Endothelial cell (in vitro differentiated cells): ENCODE measurements around the gene CCDC71. TPM values are rescaled to one million over a fixed set of nuclear protein-coding genes. Genes with fewer than 3 reads are reported as not detected.

Source experiments
- DNase-seq: peaks from one replicate; pipeline ENCODE4 v3.0.0; 2021; ENCODE audit warnings: low spot score
- H3K27ac Mint-ChIP-seq: one replicate; pipeline ENCODE4 v1.8.0; 2021; ENCODE audit warnings: mixed read lengths, inconsistent platforms; ENCODE audit not compliant: unreplicated experiment
- H3K27me3 Mint-ChIP-seq: one replicate; pipeline ENCODE4 v1.8.0; 2021; ENCODE audit warnings: mild to moderate bottlenecking, moderate library complexity, mixed read lengths, inconsistent platforms; ENCODE audit not compliant: unreplicated experiment
- H3K36me3 Mint-ChIP-seq: one replicate; pipeline ENCODE4 v1.8.0; 2021; ENCODE audit warnings: mild to moderate bottlenecking, low read depth, mixed read lengths, inconsistent platforms; ENCODE audit not compliant: unreplicated experiment
- H3K4me1 Mint-ChIP-seq: one replicate; pipeline ENCODE4 v1.8.0; 2021; ENCODE audit warnings: mild to moderate bottlenecking, mixed read lengths, inconsistent platforms; ENCODE audit not compliant: unreplicated experiment
- H3K4me3 Mint-ChIP-seq: one replicate; pipeline ENCODE4 v1.8.0; 2021; ENCODE audit warnings: mild to moderate bottlenecking, mixed read lengths, inconsistent platforms; ENCODE audit not compliant: unreplicated experiment
- H3K9me3 Mint-ChIP-seq: one replicate; pipeline ENCODE4 v1.8.0; 2021; ENCODE audit warnings: mixed read lengths, inconsistent platforms; ENCODE audit not compliant: unreplicated experiment
- CTCF ChIP-seq: fragments of 200-600 bp; sonication (generic); IDR thresholded peaks from one replicate; pipeline ENCODE4 v1.5.0; 2021; ENCODE audit warnings: antibody characterized with exemption; ENCODE audit not compliant: unreplicated experiment
- long read RNA-seq: library from polyadenylated mRNA; unstranded; transcript quantifications from one replicate; pipeline ENCODE4 v2.0.0, GENCODE V29; 2020; ENCODE audit not compliant: unreplicated experiment
- total RNA-seq: library from RNA; stranded (reverse); fragmentation: NEBNext Ultra II Directional; extraction: Animal tissue kit (Norgen Biotek cat#: 25700); gene quantifications from one replicate; pipeline ENCODE4 v1.2.1, GENCODE V29; 2021; ENCODE audit not compliant: unreplicated experiment

Gene CCDC71
- total RNA-seq: 24.8 TPM
- long read RNA-seq: 0 reads

DNA sequence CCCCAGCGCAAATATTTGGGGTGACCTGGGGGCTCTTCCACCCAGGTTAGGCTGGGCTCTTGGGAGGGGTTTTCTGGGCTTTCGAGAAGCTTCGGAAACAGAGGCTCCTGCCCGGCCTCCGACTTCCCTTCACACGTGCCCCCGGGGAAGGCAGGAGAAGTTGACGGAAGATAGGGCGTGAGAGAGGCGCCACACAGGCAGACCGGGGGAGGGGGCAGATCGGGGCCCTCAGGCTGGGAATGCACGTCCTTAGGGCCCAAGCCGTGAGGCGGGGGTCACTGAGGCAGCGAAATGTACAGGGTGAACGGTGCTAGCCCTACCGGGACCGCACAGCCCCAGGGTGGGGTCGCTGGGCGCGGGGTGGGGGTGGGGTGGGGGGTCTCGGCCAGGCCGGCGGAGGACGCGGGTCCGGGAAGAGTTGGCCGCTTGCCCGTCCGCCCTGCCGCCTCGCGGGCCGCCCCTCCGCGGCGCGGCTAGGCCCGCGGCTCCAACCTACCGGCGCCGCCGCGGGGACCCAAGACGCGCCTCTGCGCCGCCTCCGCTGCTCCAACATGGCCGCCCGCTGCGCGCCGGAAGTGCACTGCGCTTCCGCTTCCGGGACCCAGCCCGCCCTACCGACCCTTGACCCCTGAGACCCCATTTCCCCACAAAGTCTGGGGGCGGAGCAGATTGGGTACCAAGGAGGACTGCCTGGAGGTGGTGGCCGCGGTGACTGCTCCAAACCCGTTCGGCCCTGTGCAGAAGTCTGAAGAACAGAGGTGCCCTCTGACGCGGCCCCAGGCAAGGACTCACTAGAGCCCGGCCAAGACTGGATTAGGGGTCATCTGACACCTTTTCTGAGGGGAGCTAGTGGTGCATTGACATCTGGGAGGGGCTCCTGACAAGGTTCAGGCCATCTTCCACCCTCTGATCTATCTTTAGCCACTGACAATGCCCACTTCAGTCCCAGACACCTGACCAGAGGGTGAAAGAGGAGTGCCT, at the start of gene CCDC71:
TSS of gene CCDC71 (minus strand) at position 561 of the 981 bp plus-strand sequence. CDS start 2,123 bp downstream, outside the sequence.
- Mint-ChIP-seq H3K36me3 (peaks cover 21% of the 10 kb centered on the region), H3K27me3 (peaks cover 15% of the 10 kb centered on the region), H3K27ac (peak within 1 kb of the TSS; percentile 94), H3K4me3 (peak within 1 kb of the TSS; percentile 94), H3K9me3 (no peaks in the 10 kb centered on the region), H3K4me1 (peaks cover 17% of the 10 kb centered on the region)
- DNase-seq: peak; percentile 66
- TF ChIP-seq CTCF: no peak

DNA sequence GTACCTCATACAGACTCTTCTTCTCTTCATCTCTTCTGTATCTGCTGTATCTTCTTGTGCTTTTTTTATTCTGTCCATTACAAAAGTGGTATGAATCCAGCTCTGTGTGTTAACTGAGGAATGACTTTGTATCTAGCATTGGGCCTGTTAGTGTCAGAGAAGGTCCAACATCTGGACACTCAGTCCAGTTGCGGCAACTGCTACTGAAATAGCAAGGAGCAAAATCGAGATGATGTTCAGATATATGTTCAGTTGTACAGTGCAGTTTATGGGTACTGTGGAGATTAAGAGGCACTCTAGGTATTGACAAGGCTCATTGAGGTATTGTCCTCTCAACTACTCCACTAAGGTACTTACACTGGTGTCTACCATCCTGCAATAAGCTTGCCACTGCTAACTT, 47.9 kb upstream of the CCDC71 start:
- Mint-ChIP-seq H3K27ac (no peak overlapping the region), H3K9me3 (peaks cover 3% of the 10 kb centered on the region), H3K4me1 (no peaks in the 10 kb centered on the region), H3K36me3 (no peaks in the 10 kb centered on the region), H3K27me3 (peaks cover 5% of the 10 kb centered on the region), H3K4me3 (no peak overlapping the region)
- no peak for DNase-seq
- TF ChIP-seq CTCF: no peak

DNA sequence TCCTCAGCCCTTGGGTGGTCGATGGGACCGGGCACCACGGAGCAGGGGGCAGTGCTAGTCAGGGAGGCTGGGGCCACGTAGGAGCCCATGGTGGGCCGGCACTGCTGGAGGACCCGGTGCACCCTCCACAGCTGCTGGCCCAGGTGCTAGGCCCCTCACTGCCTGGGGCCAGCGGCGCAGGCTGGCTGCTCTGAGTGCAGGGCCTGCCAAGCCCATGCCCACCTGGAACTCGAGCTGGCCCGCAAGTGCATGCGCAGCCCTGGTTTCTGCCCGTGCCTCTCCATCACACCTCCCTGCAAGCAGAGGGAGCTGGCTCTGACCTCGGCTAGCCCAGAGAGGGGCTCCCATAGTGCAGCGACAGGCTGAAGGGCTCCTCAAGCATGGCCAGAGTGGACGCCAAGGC, 47.4 kb upstream of the CCDC71 start:
- Mint-ChIP-seq H3K36me3 (no peaks in the 10 kb centered on the region), H3K27me3 (peaks cover 5% of the 10 kb centered on the region), H3K27ac (no peak overlapping the region), H3K4me3 (no peak overlapping the region), H3K4me1 (no peaks in the 10 kb centered on the region), H3K9me3 (peaks cover 3% of the 10 kb centered on the region)
- no peak for DNase-seq
- TF ChIP-seq CTCF: no peak

- no peak for TF ChIP-seq CTCF
- Mint-ChIP-seq H3K4me1 (no peaks in the 10 kb centered on the region), H3K27me3 (no peaks in the 10 kb centered on the region)
Measured at GRCh38 chr3:49199900-49200281, 33.8 kb upstream of the CCDC71 start.

More at GRCh38 chr3:49199900-49200281, 33.8 kb upstream of the CCDC71 start:
- Mint-ChIP-seq H3K36me3 (no peaks in the 10 kb centered on the region), H3K27ac (no peak overlapping the region), H3K9me3 (no peaks in the 10 kb centered on the region), H3K4me3 (no peak overlapping the region)
- DNase-seq: no peak
